ENCODE data around the gene PDE8A. TPM values are rescaled to one million over a fixed set of nuclear protein-coding genes. Genes with fewer than 3 reads are reported as not detected.
A peak's percentile ranks its signal among the peaks of the same experiment; 100 is the strongest.
"Not testable (repeated sequence)": the region's sequence is repeated elsewhere in the genome, so short reads cannot be mapped to it uniquely, and the experiment has no call there.

PDE8A gene
- total RNA-seq, 1 experiment from 2014 or later, result 27.4 TPM

DNA sequence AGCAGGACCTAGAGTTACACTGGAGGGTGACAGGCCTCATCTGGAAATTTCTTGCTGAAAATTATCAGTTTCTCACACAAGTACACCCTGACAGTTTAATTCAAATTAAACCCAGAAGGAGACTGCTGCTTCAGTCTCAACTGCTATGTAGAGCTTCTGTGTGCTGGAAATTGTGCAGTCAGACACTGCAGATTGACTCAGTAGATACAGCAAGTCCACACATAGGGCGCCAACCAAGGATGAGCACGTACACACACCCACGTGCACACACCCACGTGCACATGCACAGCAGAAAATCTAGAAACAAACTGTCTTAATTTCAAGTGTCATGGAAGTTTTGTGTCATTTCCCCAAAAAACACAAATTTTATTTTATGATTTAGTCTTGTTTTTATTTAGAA, 192.9 kb downstream of the PDE8A start:
- Mint-ChIP-seq H3K36me3 (ENCODE audit: insufficient read depth, unreplicated experiment) (no peaks in the 10 kb centered on the region), H3K9me3 (ENCODE audit: unreplicated experiment) (peaks cover 19% of the 10 kb centered on the region), H3K4me3 (ENCODE audit: unreplicated experiment) (no peak overlapping the region), H3K27me3 (ENCODE audit: insufficient read depth, unreplicated experiment) (no peaks in the 10 kb centered on the region), H3K4me1 (ENCODE audit: insufficient read depth, unreplicated experiment) (peaks cover 18% of the 10 kb centered on the region), H3K27ac (ENCODE audit: low read depth, unreplicated experiment) (no peak overlapping the region)
- DNase-seq (ENCODE audit: unreplicated experiment), result no peak
- TF ChIP-seq, protein P1, sequence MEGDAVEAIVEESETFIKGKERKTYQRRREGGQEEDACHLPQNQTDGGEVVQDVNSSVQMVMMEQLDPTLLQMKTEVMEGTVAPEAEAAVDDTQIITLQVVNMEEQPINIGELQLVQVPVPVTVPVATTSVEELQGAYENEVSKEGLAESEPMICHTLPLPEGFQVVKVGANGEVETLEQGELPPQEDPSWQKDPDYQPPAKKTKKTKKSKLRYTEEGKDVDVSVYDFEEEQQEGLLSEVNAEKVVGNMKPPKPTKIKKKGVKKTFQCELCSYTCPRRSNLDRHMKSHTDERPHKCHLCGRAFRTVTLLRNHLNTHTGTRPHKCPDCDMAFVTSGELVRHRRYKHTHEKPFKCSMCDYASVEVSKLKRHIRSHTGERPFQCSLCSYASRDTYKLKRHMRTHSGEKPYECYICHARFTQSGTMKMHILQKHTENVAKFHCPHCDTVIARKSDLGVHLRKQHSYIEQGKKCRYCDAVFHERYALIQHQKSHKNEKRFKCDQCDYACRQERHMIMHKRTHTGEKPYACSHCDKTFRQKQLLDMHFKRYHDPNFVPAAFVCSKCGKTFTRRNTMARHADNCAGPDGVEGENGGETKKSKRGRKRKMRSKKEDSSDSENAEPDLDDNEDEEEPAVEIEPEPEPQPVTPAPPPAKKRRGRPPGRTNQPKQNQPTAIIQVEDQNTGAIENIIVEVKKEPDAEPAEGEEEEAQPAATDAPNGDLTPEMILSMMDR (IDR thresholded peaks at IDR 0.05; ENCODE audit: unreplicated experiment), result no peak
- CTCF ChIA-PET, result no interaction called here
- no TSS peak for BruUV-seq (replicated peaks)
- intact Hi-C loops (cut with micrococcal nuclease), result no loop called here
- POLR2A ChIA-PET, result no interaction called here

DNA sequence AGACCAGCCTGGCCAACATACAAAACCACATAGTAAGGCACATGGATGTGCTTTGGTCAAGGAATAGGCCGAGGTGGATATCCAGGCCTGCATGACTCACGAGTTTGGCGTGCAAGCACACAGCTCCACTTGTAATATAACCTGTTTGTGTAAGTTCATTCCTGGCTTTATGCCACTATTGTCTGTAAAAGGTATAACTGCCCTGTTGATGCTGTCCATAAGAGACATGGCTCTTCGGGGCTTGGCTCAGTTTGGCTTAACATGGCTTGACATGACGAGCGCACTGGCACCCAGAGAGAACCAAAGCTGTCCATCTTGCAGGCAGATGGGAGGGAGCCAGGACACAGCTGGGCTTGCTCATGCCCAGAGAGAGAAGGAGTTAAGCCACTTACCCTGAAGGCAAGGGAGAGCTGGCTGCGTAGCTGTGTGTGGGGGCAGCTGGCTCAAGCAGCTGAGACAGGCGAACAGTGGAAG, 195.4 kb downstream of the PDE8A start:
- H3K4me3 Mint-ChIP-seq (ENCODE audit: unreplicated experiment); H3K36me3 Mint-ChIP-seq (ENCODE audit: insufficient read depth, unreplicated experiment); BruUV-seq (replicated peaks); H3K27me3 Mint-ChIP-seq (ENCODE audit: insufficient read depth, unreplicated experiment); CTCF ChIA-PET: not testable (repeated sequence)
- POLR2A ChIA-PET, result interaction anchor here (0.7 kb wide), 1 partner anchor 254 kb away, joined by 3 read pairs; no protein-coding TSS in a partner anchor
- Mint-ChIP-seq H3K27ac (ENCODE audit: low read depth, unreplicated experiment) (peak overlapping the region; percentile 29), H3K9me3 (ENCODE audit: unreplicated experiment) (peaks cover 11% of the 10 kb centered on the region), H3K4me1 (ENCODE audit: insufficient read depth, unreplicated experiment) (peaks cover 18% of the 10 kb centered on the region)
- peak; percentile 86 for DNase-seq (ENCODE audit: unreplicated experiment)
- intact Hi-C loops (cut with micrococcal nuclease), result loop anchor here (2.0 kb wide), 1 partner anchor 34 kb away; no protein-coding TSS in a partner anchor

DNA sequence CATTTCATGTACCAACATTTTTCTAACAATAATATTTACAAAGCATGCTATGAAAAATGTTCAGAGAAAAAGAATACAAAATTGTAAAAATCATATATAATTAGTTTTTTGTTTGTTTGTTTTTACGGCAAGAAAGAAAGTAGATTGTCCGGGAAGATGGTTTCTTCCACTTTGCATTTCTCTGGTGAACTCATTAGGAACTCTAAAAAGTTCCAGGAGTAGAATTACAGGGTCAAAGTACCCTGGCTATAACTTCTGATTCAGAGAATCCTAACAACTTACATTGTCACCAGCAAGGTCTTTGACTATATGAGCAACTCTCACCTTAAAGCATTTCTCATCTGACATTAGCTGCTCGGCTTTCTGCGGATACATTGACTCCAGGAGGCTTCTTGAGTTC, 196.7 kb downstream of the PDE8A start:
- TF ChIP-seq, protein P1 (IDR thresholded peaks at IDR 0.05; ENCODE audit: unreplicated experiment), result no peak
- ChIA-PET POLR2A (no interaction called here), CTCF (no interaction called here)
- H3K9me3 Mint-ChIP-seq (ENCODE audit: unreplicated experiment), result no peaks in the 10 kb centered on the region
- no peaks in the 10 kb centered on the region for H3K27me3 Mint-ChIP-seq (ENCODE audit: insufficient read depth, unreplicated experiment)
- intact Hi-C loops (cut with micrococcal nuclease), result no loop called here
- no peak overlapping the region for H3K27ac Mint-ChIP-seq (ENCODE audit: low read depth, unreplicated experiment)
- no peak overlapping the region for H3K4me3 Mint-ChIP-seq (ENCODE audit: unreplicated experiment)
- BruUV-seq (replicated peaks), result no TSS peak
- DNase-seq (ENCODE audit: unreplicated experiment), result no peak
- H3K36me3 Mint-ChIP-seq (ENCODE audit: insufficient read depth, unreplicated experiment), result no peaks in the 10 kb centered on the region
- H3K4me1 Mint-ChIP-seq (ENCODE audit: insufficient read depth, unreplicated experiment), result peaks cover 11% of the 10 kb centered on the region

DNA sequence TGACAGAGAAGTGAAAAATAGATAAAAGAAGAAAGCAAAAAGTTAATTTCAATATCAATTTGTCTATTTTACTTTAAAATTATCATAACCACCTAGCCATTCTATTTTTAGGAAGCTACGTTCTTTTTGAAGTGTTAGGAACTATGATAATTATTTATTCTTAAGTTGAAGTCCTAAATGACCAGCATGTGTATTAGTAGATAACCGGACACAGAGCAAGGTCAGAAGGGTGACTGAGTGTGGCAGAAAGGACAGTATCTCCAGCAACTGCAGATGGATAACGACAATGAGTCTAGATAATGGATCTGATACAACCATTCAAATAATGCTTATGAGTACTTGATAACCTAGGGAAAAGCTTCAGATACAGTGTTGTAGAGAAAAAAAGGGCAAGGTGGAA, 198.0 kb downstream of the PDE8A start:
- intact Hi-C loops (cut with micrococcal nuclease), result no loop called here
- BruUV-seq (replicated peaks), result no TSS peak

DNA sequence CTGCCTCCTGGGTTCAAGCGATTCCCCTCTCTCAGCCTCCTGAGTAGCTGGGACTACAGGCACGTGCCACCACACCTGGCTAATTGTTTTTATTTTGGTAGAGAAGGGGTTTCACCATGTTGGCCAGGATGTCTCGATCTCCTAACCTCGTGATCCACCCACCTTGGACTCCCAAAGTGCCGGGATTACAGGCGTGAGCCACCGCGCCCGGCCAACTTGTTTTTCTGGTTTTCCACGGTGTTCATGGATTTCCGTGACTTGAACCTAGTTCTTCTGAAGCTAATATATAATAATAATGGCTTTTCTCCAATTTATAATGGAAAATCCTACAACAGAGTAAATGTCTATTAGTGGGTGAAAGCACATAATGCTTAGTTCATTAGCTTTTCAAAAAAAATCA, 203.7 kb downstream of the PDE8A start:
- BruUV-seq (replicated peaks); H3K4me1 Mint-ChIP-seq (ENCODE audit: insufficient read depth, unreplicated experiment); intact Hi-C loops (cut with micrococcal nuclease); H3K27ac Mint-ChIP-seq (ENCODE audit: low read depth, unreplicated experiment); H3K4me3 Mint-ChIP-seq (ENCODE audit: unreplicated experiment); H3K27me3 Mint-ChIP-seq (ENCODE audit: insufficient read depth, unreplicated experiment); H3K36me3 Mint-ChIP-seq (ENCODE audit: insufficient read depth, unreplicated experiment); DNase-seq (ENCODE audit: unreplicated experiment); H3K9me3 Mint-ChIP-seq (ENCODE audit: unreplicated experiment): not testable (repeated sequence)
- ChIA-PET CTCF (interaction anchor here (0.7 kb wide), 1 partner anchor 18 kb away, joined by 3 read pairs; no protein-coding TSS in a partner anchor), POLR2A (interaction anchor here (0.6 kb wide), 1 partner anchor 10 kb away, joined by 3 read pairs; no protein-coding TSS in a partner anchor)

More for the DNA sequence above, 198.0 kb downstream of the PDE8A start:
- POLR2A ChIA-PET, result no interaction called here
- no peak overlapping the region for H3K4me3 Mint-ChIP-seq (ENCODE audit: unreplicated experiment)
- H3K27me3 Mint-ChIP-seq (ENCODE audit: insufficient read depth, unreplicated experiment), result no peaks in the 10 kb centered on the region
- no peak overlapping the region for H3K27ac Mint-ChIP-seq (ENCODE audit: low read depth, unreplicated experiment)
- TF ChIP-seq, protein P1 (IDR thresholded peaks at IDR 0.05; ENCODE audit: unreplicated experiment), result no peak
- peaks cover 11% of the 10 kb centered on the region for H3K4me1 Mint-ChIP-seq (ENCODE audit: insufficient read depth, unreplicated experiment)
- CTCF ChIA-PET, result interaction anchor here (0.6 to 1.2 kb wide), 2 partner anchors 107 to 110 kb away, joined by 3 to 4 read pairs; no protein-coding TSS in a partner anchor
- no peaks in the 10 kb centered on the region for H3K9me3 Mint-ChIP-seq (ENCODE audit: unreplicated experiment)
- H3K36me3 Mint-ChIP-seq (ENCODE audit: insufficient read depth, unreplicated experiment), result no peaks in the 10 kb centered on the region
- no peak for DNase-seq (ENCODE audit: unreplicated experiment)

- H3K4me3 Mint-ChIP-seq (ENCODE audit: unreplicated experiment); H3K27ac Mint-ChIP-seq (ENCODE audit: low read depth, unreplicated experiment); BruUV-seq (replicated peaks); CTCF ChIA-PET; DNase-seq (ENCODE audit: unreplicated experiment); H3K9me3 Mint-ChIP-seq (ENCODE audit: unreplicated experiment); H3K4me1 Mint-ChIP-seq (ENCODE audit: insufficient read depth, unreplicated experiment); POLR2A ChIA-PET; H3K36me3 Mint-ChIP-seq (ENCODE audit: insufficient read depth, unreplicated experiment); intact Hi-C loops (cut with micrococcal nuclease); H3K27me3 Mint-ChIP-seq (ENCODE audit: insufficient read depth, unreplicated experiment): not testable (repeated sequence)
These were observed 206.5 kb downstream of the PDE8A start for GRCh38 chr15:85188171-85188577.
